H1 (cell line): ENCODE data around the gene ZMIZ1. TPM values are rescaled to one million over a fixed set of nuclear protein-coding genes. Genes with fewer than 3 reads are reported as not detected.

ENCODE experiments used
- CTCF ChIA-PET: fragments of 300-600 bp; sonication (Branson Sonifier 250); formaldehyde crosslinking; loops from one replicate; lab custom pipeline; 2021; ENCODE audit not compliant: partially characterized antibody; lab: Charles Lee
- POLR2A ChIA-PET: fragments of 300-600 bp; sonication (Branson Sonifier 250); formaldehyde crosslinking; loops from one replicate; lab custom pipeline; 2021; ENCODE audit warnings: inconsistent platforms; ENCODE audit not compliant: partially characterized antibody; lab: Charles Lee
- DNase-seq, 2 experiments: peaks; one replicate each; pipeline versions ENCODE4 v3.0.0 to v3.0.0-alpha.2; 2010 to 2022; ENCODE audit warnings: low spot score in 2 of 2, low read depth in 1 of 2, mixed read lengths in 1 of 2
- FAIRE-seq: peaks from 2 replicates; lab custom pipeline; 2011; peaks lifted over from hg19 to GRCh38; lab: Jason Lieb, UNC
- H2AFZ ChIP-seq: 2 replicates; pipeline ENCODE4 v1.8.1; 2012; ENCODE audit warnings: low read length, inconsistent platforms
- H2AK5ac ChIP-seq: 2 replicates; pipeline ENCODE4 v1.6.1; 2013; ENCODE audit warnings: low read depth, low read length
- H2BK120ac ChIP-seq: replicated peaks from 2 replicates; pipeline ENCODE3; 2013; ENCODE audit warnings: low read depth, low read length, inconsistent platforms
- H2BK12ac ChIP-seq: 2 replicates; pipeline ENCODE4 v1.6.1; 2013; ENCODE audit warnings: low read depth, low read length
- H2BK15ac ChIP-seq: 2 replicates; pipeline ENCODE4 v1.6.1; 2013; ENCODE audit warnings: low read length
- H2BK20ac ChIP-seq: 2 replicates; pipeline ENCODE4 v1.6.1; 2013; ENCODE audit warnings: low read length
- H2BK5ac ChIP-seq: 2 replicates; pipeline ENCODE4 v1.6.1; 2013; ENCODE audit warnings: low read depth, low read length
- H3K14ac ChIP-seq: 2 replicates; pipeline ENCODE4 v1.6.1; 2013; ENCODE audit warnings: inconsistent platforms; ENCODE audit not compliant: insufficient read length
- H3K18ac ChIP-seq: 2 replicates; pipeline ENCODE4 v1.6.1; 2013; ENCODE audit warnings: low read length; ENCODE audit errors: extremely low read depth
- H3K23ac ChIP-seq: 2 replicates; pipeline ENCODE4 v1.6.1; 2013; ENCODE audit warnings: inconsistent platforms; ENCODE audit not compliant: insufficient read length
- H3K23me2 ChIP-seq: 2 replicates; pipeline ENCODE4 v1.6.1; 2013; ENCODE audit warnings: low read depth, low read length
- H3K27ac ChIP-seq: 2 replicates; pipeline ENCODE4 v1.6.1; 2011; ENCODE audit warnings: low read depth, low read length, inconsistent platforms
- H3K27me3 ChIP-seq, 4 experiments: replicated peaks in 1 of 4; 1 replicate in 1 of 4; 2 replicates in 3 of 4; pipeline versions ENCODE4 v1.6.1 to v1.8.1; 2011 to 2013; ENCODE audit warnings: low read length in 3 of 4, mild to moderate bottlenecking in 3 of 4, inconsistent platforms in 2 of 4, mixed read lengths in 2 of 4, moderate library complexity in 1 of 4; ENCODE audit not compliant: control insufficient read depth in 3 of 4, insufficient read depth in 3 of 4; ENCODE audit errors: extremely low read depth in 1 of 4
- H3K36me3 ChIP-seq, 4 experiments: 2 replicates each; pipeline versions ENCODE4 v1.6.1 to v1.8.1; 2011 to 2013; ENCODE audit warnings: mild to moderate bottlenecking in 4 of 4, low read length in 3 of 4, moderate library complexity in 2 of 4, control low read depth in 1 of 4, inconsistent platforms in 1 of 4; ENCODE audit not compliant: insufficient read depth in 4 of 4, control insufficient read depth in 2 of 4
- H3K4ac ChIP-seq: replicated peaks from 2 replicates; pipeline ENCODE3; 2013; ENCODE audit warnings: low read length, low read depth, mixed read lengths, inconsistent platforms; ENCODE audit not compliant: insufficient read length
- H3K4me1 ChIP-seq, 4 experiments: replicated peaks in 1 of 4; 1 replicate in 1 of 4; 2 replicates in 3 of 4; pipeline versions ENCODE4 v1.6.1 to v1.8.1; 2011 to 2013; ENCODE audit warnings: low read length in 3 of 4, inconsistent platforms in 2 of 4, mixed read lengths in 1 of 4; ENCODE audit not compliant: insufficient read depth in 4 of 4, control insufficient read depth in 3 of 4
- H3K4me2 ChIP-seq, 2 experiments: 2 replicates each; pipeline versions ENCODE4 v1.6.1 to v1.8.1; 2011 to 2013; ENCODE audit warnings: low read depth in 2 of 2, low read length in 2 of 2, control low read depth in 1 of 2, inconsistent platforms in 1 of 2, mild to moderate bottlenecking in 1 of 2; ENCODE audit not compliant: insufficient read depth in 1 of 2
- H3K4me3 ChIP-seq, 4 experiments: fragments of 200-600, 300-600 bp in 1 of 4; sonication (generic), shearing (Covaris generic), sonication (Bioruptor Twin) in 1 of 4; 2 replicates each; pipeline versions ENCODE4 v1.5.1 to v1.8.1; 2011 to 2016; ENCODE audit warnings: low read length in 4 of 4, low read depth in 3 of 4, control low read depth in 2 of 4, inconsistent platforms in 2 of 4, mild to moderate bottlenecking in 2 of 4, mixed read lengths in 1 of 4, moderate library complexity in 1 of 4; ENCODE audit not compliant: insufficient read depth in 2 of 4; ENCODE audit errors: extremely low read depth in 1 of 4
- H3K56ac ChIP-seq: replicated peaks from 2 replicates; pipeline ENCODE3; 2013; ENCODE audit warnings: low read depth, mild to moderate bottlenecking, mixed read lengths, low read length, inconsistent platforms; ENCODE audit not compliant: insufficient read length
- H3K79me1 ChIP-seq: 2 replicates; pipeline ENCODE4 v1.6.1; 2013; ENCODE audit warnings: low read depth, low read length, control low read depth
- H3K79me2 ChIP-seq, 2 experiments: 2 replicates each; pipeline versions ENCODE4 v1.6.1 to v1.8.1; 2012 to 2013; ENCODE audit warnings: low read length in 2 of 2, mild to moderate bottlenecking in 2 of 2, inconsistent platforms in 1 of 2; ENCODE audit not compliant: insufficient read depth in 2 of 2, control insufficient read depth in 1 of 2
- H3K9ac ChIP-seq, 4 experiments: replicated peaks in 1 of 4; 1 replicate in 1 of 4; 2 replicates in 3 of 4; pipeline versions ENCODE4 v1.6.1 to v1.8.1; 2011 to 2013; ENCODE audit warnings: low read depth in 3 of 4, low read length in 3 of 4, control low read depth in 2 of 4, mild to moderate bottlenecking in 2 of 4, moderate library complexity in 2 of 4, inconsistent platforms in 1 of 4; ENCODE audit errors: extremely low read depth in 1 of 4
- H3K9me3 ChIP-seq, 2 experiments: 2 replicates each; pipeline versions ENCODE4 v1.6.1 to v1.8.1; 2012 to 2013; ENCODE audit warnings: mild to moderate bottlenecking in 2 of 2, moderate library complexity in 2 of 2, control low read depth in 1 of 2, inconsistent platforms in 1 of 2, low read depth in 1 of 2, low read length in 1 of 2, mixed read lengths in 1 of 2; ENCODE audit not compliant: insufficient read depth in 2 of 2
- H4K20me1 ChIP-seq, 2 experiments: replicated peaks in 1 of 2; 2 replicates each; pipeline versions ENCODE3 to v1.8.1; 2011 to 2013; ENCODE audit warnings: inconsistent platforms in 2 of 2, low read length in 2 of 2, mild to moderate bottlenecking in 1 of 2; ENCODE audit not compliant: insufficient read depth in 2 of 2, control insufficient read depth in 1 of 2
- H4K5ac ChIP-seq: 2 replicates; pipeline ENCODE4 v1.6.1; 2013; ENCODE audit warnings: low read length, low read depth, mixed read lengths, inconsistent platforms; ENCODE audit not compliant: insufficient read length
- H4K8ac ChIP-seq: 2 replicates; pipeline ENCODE4 v1.8.0; 2013; ENCODE audit warnings: mild to moderate bottlenecking, moderate library complexity, low read length, inconsistent platforms; ENCODE audit not compliant: insufficient read depth; ENCODE audit errors: extremely low read depth
- H4K91ac ChIP-seq: replicated peaks from 2 replicates; pipeline ENCODE3; 2013; ENCODE audit warnings: low read length, mixed read lengths, inconsistent platforms; ENCODE audit not compliant: insufficient read length
- ASH2L ChIP-seq: fragments of 200-600, 300-600 bp; sonication (generic); IDR thresholded peaks from one replicate; pipeline ENCODE4 v1.7.1; 2017; ENCODE audit warnings: low read length
- CREB1 ChIP-seq: IDR thresholded peaks from 2 replicates; pipeline ENCODE4 v1.6.1; 2012; ENCODE audit warnings: inconsistent platforms
- EZH2 ChIP-seq: fragments of 200-600 bp; sonication (generic); IDR thresholded peaks from 2 replicates; pipeline ENCODE4 v1.7.1; 2012; ENCODE audit warnings: low read depth, mild to moderate bottlenecking, moderate library complexity, low read length, inconsistent platforms; ENCODE audit not compliant: severe bottlenecking
- GTF2F1 ChIP-seq: IDR thresholded peaks from 2 replicates; pipeline ENCODE4 v1.6.1; 2012; ENCODE audit warnings: low read depth, low read length, improper control_type of control experiment, borderline replicate concordance
- HDAC6 ChIP-seq: IDR thresholded peaks from one replicate; pipeline ENCODE4 v1.7.1; 2012; ENCODE audit warnings: low read depth, mild to moderate bottlenecking, inconsistent platforms, low read length, moderate library complexity
- KDM1A ChIP-seq: fragments of 200-600, 300-600 bp; sonication (generic); IDR thresholded peaks from 2 replicates; pipeline ENCODE4 v1.7.1; 2016; ENCODE audit warnings: mild to moderate bottlenecking, low read length, borderline replicate concordance
- RAD21 ChIP-seq, 2 experiments: IDR thresholded peaks in 1 of 2; conservative IDR thresholded peaks in 1 of 2; 2 replicates each; pipeline ENCODE4 v1.6.1; 2011; ENCODE audit warnings: low read depth in 2 of 2, low read length in 2 of 2, improper control_type of control experiment in 1 of 2, inconsistent platforms in 1 of 2, mild to moderate bottlenecking in 1 of 2, moderate library complexity in 1 of 2
- SIX5 ChIP-seq: IDR thresholded peaks from 2 replicates; pipeline ENCODE4 v1.6.1; 2011; ENCODE audit warnings: mild to moderate bottlenecking, low read depth, low read length
- SP4 ChIP-seq: IDR thresholded peaks from 2 replicates; pipeline ENCODE4 v1.6.1; 2012; ENCODE audit warnings: low read length, inconsistent platforms
- SUZ12 ChIP-seq: fragments of 200-600 bp; sonication (generic); IDR thresholded peaks from 2 replicates; pipeline ENCODE4 v1.6.1; 2012; ENCODE audit warnings: mild to moderate bottlenecking, inconsistent platforms, low read length, moderate library complexity, mixed read lengths
- TBP ChIP-seq: IDR thresholded peaks from 2 replicates; pipeline ENCODE4 v1.6.1; 2011; ENCODE audit warnings: low read depth, low read length, improper control_type of control experiment
- ZNF274 ChIP-seq: IDR thresholded peaks from 2 replicates; pipeline ENCODE4 v1.7.0; 2012; ENCODE audit warnings: low read length, borderline replicate concordance; ENCODE audit errors: extremely low read depth
- whole genome bisulfite sequencing, 2 experiments: shearing (Covaris generic) in 1 of 2; methylation state at CpG; one replicate each; pipeline versions ENCODE4 v1.1.6 to v1.1.7; 2013 to 2015; ENCODE audit warnings: low lambda C conversion rate in 2 of 2, mixed read lengths in 2 of 2, inconsistent platforms in 1 of 2, low coverage in 1 of 2, missing lambda C conversion rate in 1 of 2; ENCODE audit not compliant: insufficient replicate concordance in 2 of 2, insufficient coverage in 1 of 2, insufficient read length in 1 of 2; ENCODE audit errors: extremely low coverage in 1 of 2, missing lambda C conversion rate in 1 of 2; 5-methylcytosine and 5-hydroxymethylcytosine counted together
- polyA plus RNA-seq, 7 experiments: library from polyadenylated mRNA; depleted of rRNA in 3 of 7; stranded (reverse) in 5 of 7; unstranded in 2 of 7; fragments of >200 nt in 5 of 7; fragments of 200-250 nt in 2 of 7; gene quantifications; 1 replicate in 5 of 7; 2 replicates in 1 of 7; 4 replicates in 1 of 7; pipeline versions ENCODE4 v1.2.1 to v1.2.3, GENCODE V29; 2011 to 2013; ENCODE audit warnings: missing spikeins in 2 of 7, mixed read lengths in 2 of 7
- total RNA-seq: library from RNA; stranded (reverse); fragmentation: NEBNext Ultra II Directional; extraction: Animal tissue kit (Norgen Biotek cat#: 25700); gene quantifications from 2 replicates; pipeline ENCODE4 v1.2.1, GENCODE V29; 2021

ZMIZ1 gene
- total and polyA plus RNA-seq, 2 of the 8 experiments (the other 6 are each of a cell fraction or from before 2014, with no cell fraction given): 8.1 to 28.0 TPM

GRCh38 chr10:79195091-79195923 is 126.5 kb downstream of the ZMIZ1 start:
- Histone ChIP-seq H3K4me2 (peak overlapping the region in 1 of 2 experiments; percentile 58; a peak in 3 of 4 replicates), H2AK5ac (no peak overlapping the region), H3K4ac (no peak overlapping the region), H2BK20ac (no peak overlapping the region), H3K56ac (no peak overlapping the region), H3K9me3 (no peaks in the 10 kb centered on the region), H2AFZ (no peak overlapping the region), H4K8ac (no peak overlapping the region), H3K79me1 (no peaks in the 10 kb centered on the region; the same call in 1 of the 2 replicates), H3K9ac (no peak overlapping the region; a peak in 1 of 7 replicates), H3K18ac (no peak overlapping the region), H4K20me1 (peaks cover 4 to 10% of the 10 kb centered on the region in 2 experiments), H3K36me3 (no peaks in the 10 kb centered on the region), H3K27me3 (no peaks in the 10 kb centered on the region), H3K4me1 (peaks cover 0 to 14% (median 5%) of the 10 kb centered on the region in 4 experiments; a peak in 5 of 7 replicates), H3K23ac (no peak overlapping the region), H2BK15ac (no peak overlapping the region), H3K79me2 (no peaks in the 10 kb centered on the region; a peak in 1 of 4 replicates), H3K14ac (no peak overlapping the region), H2BK120ac (no peak overlapping the region), H3K23me2 (no peaks in the 10 kb centered on the region), H2BK5ac (no peak overlapping the region), H4K5ac (peak overlapping the region; percentile 61), H3K27ac (no peak overlapping the region; the same call in 1 of the 2 replicates), H3K4me3 (no peak overlapping the region), H4K91ac (no peak overlapping the region), H2BK12ac (no peak overlapping the region)
- FAIRE-seq: no peak
- DNase-seq: peak; percentile 79 to 89
- ChIA-PET CTCF (interaction anchor here (0.5 to 14.8 kb wide), 85 partner anchors 8 to 1149 kb away, joined by 3 to 396 read pairs (median 4); no protein-coding TSS in a partner anchor), POLR2A (interaction anchor here (1.2 to 1.3 kb wide), 2 partner anchors 13 to 120 kb away, joined by 3 to 4 read pairs; no protein-coding TSS in a partner anchor)
- WGBS, 2 experiments: 31% methylated on average over 22 of the region's 22 CpGs; no CpG with 5 or more reads in 1 of the 2 experiments
- TF ChIP-seq GTF2F1: no peak
- TF ChIP-seq ASH2L: peak; percentile 54
- no peak for TF ChIP-seq SP4
- TF ChIP-seq TBP: peak; percentile 17; the same call in 1 of the 2 replicates
- no peak for TF ChIP-seq ZNF274
- TF ChIP-seq CREB1: peak; percentile 62
- no peak for TF ChIP-seq KDM1A
- no peak for TF ChIP-seq SIX5
- TF ChIP-seq EZH2: no peak
- TF ChIP-seq SUZ12: no peak
- TF ChIP-seq RAD21 (IDR thresholded peaks at IDR 0.05 in 1 of 2, conservative IDR thresholded peaks at IDR 0.05 in 1 of 2; ENCODE audit: low read depth in 2 of 2, low read length in 2 of 2): peak; percentile 98
- no peak for TF ChIP-seq HDAC6
